SK-N-SH (cell line): Measurements from ENCODE around the gene PCDHGB6. TPM values are rescaled to one million over a fixed set of nuclear protein-coding genes. Genes with fewer than 3 reads are reported as not detected.

Experiments
- CTCF ChIA-PET: fragments of 300-600, 350-600 bp; formaldehyde crosslinking; extraction: SDS; loops from one replicate; lab custom pipeline; 2021; lab: Yijun Ruan, JAX
- POLR2A ChIA-PET: fragments of 350-600 bp; sonication (Branson Sonifier 250); formaldehyde crosslinking; extraction: SDS; loops from one replicate; lab custom pipeline; 2020; ENCODE audit warnings: antibody characterized with exemption, inconsistent platforms; lab: Yijun Ruan, JAX
- DNase-seq: peaks from one replicate; pipeline ENCODE4 v3.0.0; 2012
- H2AFZ ChIP-seq: fragments of 200-600 bp; sonication (generic); 2 replicates; pipeline ENCODE4 v1.8.1; 2016; ENCODE audit warnings: antibody characterized with exemption, mild to moderate bottlenecking, low read depth
- H3F3A ChIP-seq: fragments of 200-600 bp; sonication (generic); replicated peaks from 2 replicates; pipeline ENCODE3; 2016; ENCODE audit warnings: antibody characterized with exemption, mild to moderate bottlenecking; ENCODE audit not compliant: insufficient read depth
- H3K27ac ChIP-seq, 2 experiments: fragments of 200-500 bp in 1 of 2; fragments of 200-600 bp in 1 of 2; sonication (Bioruptor generic) in 1 of 2; sonication (generic), shearing (Covaris generic) in 1 of 2; 2 replicates each; pipeline versions ENCODE4 v1.5.1 to v1.6.1; 2014 to 2016; ENCODE audit warnings: low read depth in 2 of 2, inconsistent platforms in 1 of 2, low read length in 1 of 2, mild to moderate bottlenecking in 1 of 2, mixed read lengths in 1 of 2
- H3K27me3 ChIP-seq: fragments of 200-600 bp; sonication (generic), shearing (Covaris generic); 2 replicates; pipeline ENCODE4 v1.6.1; 2016; ENCODE audit warnings: mixed run types; ENCODE audit not compliant: insufficient read depth
- H3K36me3 ChIP-seq, 2 experiments: fragments of 200-500 bp in 1 of 2; fragments of 200-600 bp in 1 of 2; sonication (Bioruptor generic) in 1 of 2; sonication (generic) in 1 of 2; replicated peaks in 1 of 2; 2 replicates each; pipeline versions ENCODE3 to v1.5.1; 2014 to 2016; ENCODE audit warnings: low read length in 1 of 2, mild to moderate bottlenecking in 1 of 2; ENCODE audit not compliant: insufficient read depth in 2 of 2, control insufficient read depth in 1 of 2
- H3K4me1 ChIP-seq, 2 experiments: fragments of 200-500 bp in 1 of 2; fragments of 200-600 bp in 1 of 2; sonication (Bioruptor generic) in 1 of 2; sonication (generic), shearing (Covaris generic) in 1 of 2; 2 replicates each; pipeline versions ENCODE4 v1.5.1 to v1.6.1; 2014 to 2016; ENCODE audit warnings: low read depth in 1 of 2, low read length in 1 of 2, mixed run types in 1 of 2; ENCODE audit not compliant: insufficient read depth in 2 of 2, control insufficient read depth in 1 of 2
- H3K4me2 ChIP-seq: fragments of 200-600 bp; sonication (generic), shearing (Covaris generic); 2 replicates; pipeline ENCODE4 v1.6.1; 2017; ENCODE audit warnings: mixed run types
- H3K4me3 ChIP-seq, 2 experiments: fragments of 200-500 bp in 1 of 2; fragments of 200-600 bp in 1 of 2; sonication (Bioruptor generic) in 1 of 2; sonication (generic), shearing (Covaris generic) in 1 of 2; 2 replicates each; pipeline versions ENCODE4 v1.5.1 to v1.8.1; 2014 to 2016; ENCODE audit warnings: low read depth in 2 of 2, inconsistent platforms in 1 of 2, low read length in 1 of 2, mild to moderate bottlenecking in 1 of 2, mixed read lengths in 1 of 2, moderate library complexity in 1 of 2
- H3K79me2 ChIP-seq: fragments of 200-600 bp; sonication (generic); 2 replicates; pipeline ENCODE4 v1.8.1; 2017; ENCODE audit warnings: mild to moderate bottlenecking; ENCODE audit not compliant: insufficient read depth
- H3K9ac ChIP-seq: fragments of 200-600 bp; sonication (generic); 2 replicates; pipeline ENCODE4 v1.6.1; 2017; ENCODE audit warnings: mixed run types
- H3K9me2 ChIP-seq: fragments of 200-600 bp; sonication (generic); 2 replicates; pipeline ENCODE4 v1.6.1; 2017; ENCODE audit warnings: mixed run types
- H3K9me3 ChIP-seq: fragments of 200-600 bp; sonication (generic); 2 replicates; pipeline ENCODE4 v1.6.1; 2017; ENCODE audit warnings: mixed run types, mild to moderate bottlenecking, moderate library complexity
- H4K20me1 ChIP-seq: fragments of 200-600 bp; sonication (generic); 2 replicates; pipeline ENCODE4 v1.6.1; 2017; ENCODE audit warnings: mild to moderate bottlenecking, mixed run types; ENCODE audit not compliant: insufficient read depth
- ELF1 ChIP-seq: IDR thresholded peaks from 2 replicates; pipeline ENCODE4 v1.4.0; 2012
- EP300 ChIP-seq, 2 experiments: IDR thresholded peaks; 2 replicates each; pipeline versions ENCODE4 v1.4.0 to v1.6.1; 2012; ENCODE audit warnings: borderline replicate concordance in 1 of 2, low read depth in 1 of 2, low read length in 1 of 2
- FOXJ3 ChIP-seq: sonication (generic); formaldehyde crosslinking; IDR thresholded peaks from 2 replicates; pipeline ENCODE4 v1.5.1; 2020; ENCODE audit warnings: mild to moderate bottlenecking, missing genetic modification reagents
- FOXM1 ChIP-seq: IDR thresholded peaks from 2 replicates; pipeline ENCODE4 v1.4.0; 2012; ENCODE audit warnings: low read depth, mild to moderate bottlenecking
- GABPA ChIP-seq: IDR thresholded peaks from 2 replicates; pipeline ENCODE4 v1.4.0; 2012; ENCODE audit warnings: low read depth, mild to moderate bottlenecking
- GATA2 ChIP-seq: sonication (generic); formaldehyde crosslinking; IDR thresholded peaks from 2 replicates; pipeline ENCODE4 v1.5.0; 2020; ENCODE audit warnings: mild to moderate bottlenecking, missing genetic modification reagents
- MAX ChIP-seq: IDR thresholded peaks from 2 replicates; pipeline ENCODE4 v1.4.0; 2012; ENCODE audit warnings: low read depth
- NRF1 ChIP-seq: IDR thresholded peaks from 2 replicates; pipeline ENCODE4 v1.6.1; 2012; ENCODE audit warnings: low read depth, mild to moderate bottlenecking, low read length
- RAD21 ChIP-seq: IDR thresholded peaks from 2 replicates; pipeline ENCODE4 v1.6.1; 2012; ENCODE audit warnings: mild to moderate bottlenecking, low read length
- REST ChIP-seq: IDR thresholded peaks from 2 replicates; pipeline ENCODE4 v1.6.1; 2012; ENCODE audit warnings: mild to moderate bottlenecking, low read depth, low read length, moderate library complexity
- RXRA ChIP-seq: IDR thresholded peaks from 2 replicates; pipeline ENCODE4 v1.4.0; 2012; ENCODE audit warnings: low read depth, mild to moderate bottlenecking, borderline replicate concordance
- USF2 ChIP-seq: fragments of 150-350 bp; IDR thresholded peaks from 2 replicates; pipeline ENCODE4 v1.6.1; 2017; ENCODE audit warnings: antibody characterized with exemption, low read length, low read depth, borderline replicate concordance
- ZBTB33 ChIP-seq: IDR thresholded peaks from 2 replicates; pipeline ENCODE4 v1.4.0; 2012; ENCODE audit warnings: low read depth, borderline replicate concordance
- WGBS: methylation state at CpG from one replicate; pipeline ENCODE4 v1.1.6; 2017; ENCODE audit warnings: low lambda C conversion rate; 5-methylcytosine and 5-hydroxymethylcytosine counted together
- polyA plus RNA-seq, 3 experiments: library from polyadenylated mRNA; depleted of rRNA; stranded (reverse); fragments of >200 nt; gene quantifications; 2 replicates each; pipeline ENCODE4 v1.2.3, GENCODE V29; 2012

Gene PCDHGB6
- polyA plus RNA-seq, 1 of the 3 experiments (the other 2 are of a cell fraction): 0.18 TPM

GRCh38 chr5:141398608-141399007 lies 9.2 kb upstream of the PCDHGB6 start:
- Histone ChIP-seq H3K36me3 (peaks cover 0 to 2% of the 10 kb centered on the region in 2 experiments), H3K4me3 (no peak overlapping the region), H4K20me1 (no peaks in the 10 kb centered on the region), H3K79me2 (no peaks in the 10 kb centered on the region; the same call in 1 of the 2 replicates), H3K9me3 (peaks cover 9% of the 10 kb centered on the region), H3K27me3 (no peaks in the 10 kb centered on the region), H3K9me2 (no peaks in the 10 kb centered on the region), H3K4me2 (no peak overlapping the region), H2AFZ (no peak overlapping the region), H3K9ac (no peak overlapping the region), H3K4me1 (no peaks in the 10 kb centered on the region), H3K27ac (no peak overlapping the region), H3F3A (no peaks in the 10 kb centered on the region)
- DNase-seq: no peak
- POLR2A ChIA-PET: no interaction called here
- WGBS: 66% methylated on average over 14 of the region's 15 CpGs
- CTCF ChIA-PET: interaction anchor here (1.0 kb wide), 1 partner anchor 159 kb away, joined by 4 read pairs; no protein-coding TSS in a partner anchor
- no peak for TF ChIP-seq GABPA
- TF ChIP-seq GATA2 (CRISPR knock-in tag): no peak
- TF ChIP-seq FOXJ3 (CRISPR knock-in tag): no peak
- no peak for TF ChIP-seq RXRA
- no peak for TF ChIP-seq EP300 (IDR thresholded peaks at IDR 0.05; ENCODE audit: borderline replicate concordance in 1 of 2, low read depth in 1 of 2, low read length in 1 of 2)
- no peak for TF ChIP-seq REST
- no peak for TF ChIP-seq USF2
- TF ChIP-seq RAD21: no peak
- no peak for TF ChIP-seq MAX

GRCh38 chr5:141399555-141400258 lies 8.1 kb upstream of the PCDHGB6 start:
- ChIA-PET CTCF (no interaction called here), POLR2A (no interaction called here)
- Histone ChIP-seq H3F3A (no peaks in the 10 kb centered on the region), H3K9ac (no peak overlapping the region), H3K4me1 (no peaks in the 10 kb centered on the region), H3K36me3 (no peaks in the 10 kb centered on the region), H3K27me3 (no peaks in the 10 kb centered on the region), H2AFZ (no peak overlapping the region), H3K79me2 (no peaks in the 10 kb centered on the region; the same call in 1 of the 2 replicates), H3K4me3 (no peak overlapping the region; a peak in 1 of 4 replicates), H3K27ac (no peak overlapping the region), H3K9me3 (peaks cover 7% of the 10 kb centered on the region; the same call in 1 of the 2 replicates), H3K9me2 (no peaks in the 10 kb centered on the region), H3K4me2 (no peak overlapping the region), H4K20me1 (no peaks in the 10 kb centered on the region)
- no peak for DNase-seq
- TF ChIP-seq NRF1 (no peak), ZBTB33 (no peak), ELF1 (no peak), FOXM1 (no peak)
- 84% methylated on average over 58 of the region's 61 CpGs for WGBS
